Panc1 (cell line): ENCODE data around the gene ZNF462. TPM values are rescaled to one million over a fixed set of nuclear protein-coding genes. Genes with fewer than 3 reads are reported as not detected.

Source experiments
- ATAC-seq: fragments of 200-7000 bp; cut with Tn5 transposase; 2 replicates; pipeline ENCODE4 v1.9.1; 2020; ENCODE audit warnings: mild to moderate bottlenecking, moderate library complexity
- BruUV-seq: library from RNA; stranded (reverse); fragments of 400-500 nt; replicated peaks from 2 replicates; lab custom pipeline; 2021; lab: Mats Ljungman, UMichigan
- CTCF ChIA-PET: fragments of 300-600 bp; sonication (Branson Sonifier 250); formaldehyde crosslinking; loops from one replicate; lab custom pipeline; 2022; ENCODE audit warnings: antibody characterized with exemption; lab: Charles Lee
- POLR2A ChIA-PET: fragments of 300-600 bp; sonication (Branson Sonifier 250); formaldehyde crosslinking; loops from one replicate; lab custom pipeline; 2022; ENCODE audit warnings: antibody characterized with exemption; lab: Charles Lee
- DNase-seq: peaks from one replicate; pipeline ENCODE4 v3.0.0-alpha.2; 2010; ENCODE audit warnings: low read depth, low spot score
- H3K27ac ChIP-seq: 2 replicates; pipeline ENCODE4 v1.5.1; 2011; ENCODE audit warnings: mild to moderate bottlenecking, low read length, inconsistent platforms
- H3K27me3 ChIP-seq: fragments of 200-500 bp; sonication (Bioruptor generic); 2 replicates; pipeline ENCODE4 v1.6.0; 2014; ENCODE audit warnings: low read length, inconsistent platforms; ENCODE audit not compliant: control insufficient read depth, insufficient read depth
- H3K36me3 ChIP-seq: fragments of 200-500 bp; sonication (Bioruptor generic); 2 replicates; pipeline ENCODE4 v1.5.1; 2014; ENCODE audit warnings: inconsistent platforms, mild to moderate bottlenecking, low read length, moderate library complexity; ENCODE audit not compliant: control insufficient read depth, insufficient read depth
- H3K4me1 ChIP-seq: 2 replicates; pipeline ENCODE4 v1.5.1; 2011; ENCODE audit warnings: inconsistent platforms, mild to moderate bottlenecking, low read length, moderate library complexity; ENCODE audit not compliant: control insufficient read depth, insufficient read depth
- H3K4me3 ChIP-seq, 2 experiments: 2 replicates each; pipeline ENCODE4 v1.5.1; 2011 to 2012; ENCODE audit warnings: low read depth in 2 of 2, low read length in 2 of 2, mild to moderate bottlenecking in 2 of 2, inconsistent platforms in 1 of 2, moderate library complexity in 1 of 2
- H3K9me3 ChIP-seq: fragments of 200-500 bp; sonication (Bioruptor generic); 2 replicates; pipeline ENCODE4 v1.5.1; 2014; ENCODE audit warnings: low read depth, mild to moderate bottlenecking, inconsistent platforms, low read length, moderate library complexity; ENCODE audit not compliant: control insufficient read depth, insufficient read depth
- POLR2AphosphoS5 ChIP-seq: IDR thresholded peaks from 2 replicates; pipeline ENCODE4 v1.6.1; 2012; ENCODE audit warnings: mild to moderate bottlenecking, low read depth, low read length, moderate library complexity
- SIN3A ChIP-seq: IDR thresholded peaks from 2 replicates; pipeline ENCODE4 v1.6.1; 2012; ENCODE audit warnings: low read depth, mild to moderate bottlenecking, low read length, moderate library complexity, borderline replicate concordance; ENCODE audit not compliant: insufficient read depth
- TCF7L2 ChIP-seq: IDR thresholded peaks from 2 replicates; pipeline ENCODE4 v1.6.1; 2011; ENCODE audit warnings: mild to moderate bottlenecking, low read depth, low read length, inconsistent platforms
- in situ Hi-C: cut with HindIII; loops from 2 replicates; pipeline ENCODE4 v1.10.0; 2016; ENCODE audit warnings: low sequenced_read_pairs, low pct_unique_long_range_greater_than_20kb
- intact Hi-C: fragments of 100-400 bp; cut with micrococcal nuclease; formaldehyde crosslinking; loops from one replicate; pipeline ENCODE4 v1.10.0; 2022; ENCODE audit not compliant: unreplicated experiment
- total RNA-seq: library from RNA; stranded (reverse); gene quantifications from one replicate; pipeline ENCODE4 v1.2.1, GENCODE V29; 2021; ENCODE audit not compliant: unreplicated experiment
- TF ChIP-seq, protein P1 (sequence below), 2 experiments: IDR thresholded peaks; 2 replicates each; pipeline ENCODE4 v1.6.1; 2011 to 2012; ENCODE audit warnings: low read depth in 2 of 2, control low read depth in 1 of 2, low read length in 1 of 2, mild to moderate bottlenecking in 1 of 2, moderate library complexity in 1 of 2; ENCODE audit not compliant: insufficient read depth in 1 of 2
- TF ChIP-seq, protein P2 (sequence below): fragments of 450-650 bp; IDR thresholded peaks from 2 replicates; pipeline ENCODE4 v1.5.1; 2017; ENCODE audit warnings: mild to moderate bottlenecking

Gene ZNF462
- total RNA-seq, 1 experiment from 2014 or later = 34.8 TPM

DNA sequence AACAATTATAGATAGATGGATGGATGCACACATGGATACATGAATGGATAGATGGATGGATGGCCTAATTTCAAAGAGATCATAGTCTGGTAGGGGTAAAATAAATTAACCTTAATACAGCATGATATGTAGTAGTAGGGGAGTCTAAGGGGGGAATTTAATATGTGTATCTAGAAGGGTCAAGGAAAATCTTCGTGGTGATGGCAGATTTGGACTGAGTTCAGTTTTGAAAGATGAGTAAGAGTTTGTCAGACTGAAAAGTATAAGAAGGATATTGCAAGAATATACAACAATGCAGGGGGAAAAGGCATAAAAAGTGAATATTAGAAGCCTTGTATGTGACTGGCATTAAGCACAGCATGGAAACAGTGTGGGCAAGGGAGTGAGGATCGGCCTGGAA, 98.7 kb downstream of the ZNF462 start:
- Histone ChIP-seq H3K36me3 (no peaks in the 10 kb centered on the region; the same call in 1 of the 2 replicates), H3K27ac (no peak overlapping the region), H3K9me3 (no peaks in the 10 kb centered on the region), H3K4me3 (no peak overlapping the region), H3K27me3 (no peaks in the 10 kb centered on the region), H3K4me1 (no peaks in the 10 kb centered on the region)
- no peak for DNase-seq
- ChIA-PET POLR2A (no interaction called here), CTCF (no interaction called here)
- intact Hi-C loops = no loop called here
- no TSS peak for BruUV-seq
- in situ Hi-C loops = no loop called here
- ATAC-seq = no peak
- TF ChIP-seq, protein P1, sequence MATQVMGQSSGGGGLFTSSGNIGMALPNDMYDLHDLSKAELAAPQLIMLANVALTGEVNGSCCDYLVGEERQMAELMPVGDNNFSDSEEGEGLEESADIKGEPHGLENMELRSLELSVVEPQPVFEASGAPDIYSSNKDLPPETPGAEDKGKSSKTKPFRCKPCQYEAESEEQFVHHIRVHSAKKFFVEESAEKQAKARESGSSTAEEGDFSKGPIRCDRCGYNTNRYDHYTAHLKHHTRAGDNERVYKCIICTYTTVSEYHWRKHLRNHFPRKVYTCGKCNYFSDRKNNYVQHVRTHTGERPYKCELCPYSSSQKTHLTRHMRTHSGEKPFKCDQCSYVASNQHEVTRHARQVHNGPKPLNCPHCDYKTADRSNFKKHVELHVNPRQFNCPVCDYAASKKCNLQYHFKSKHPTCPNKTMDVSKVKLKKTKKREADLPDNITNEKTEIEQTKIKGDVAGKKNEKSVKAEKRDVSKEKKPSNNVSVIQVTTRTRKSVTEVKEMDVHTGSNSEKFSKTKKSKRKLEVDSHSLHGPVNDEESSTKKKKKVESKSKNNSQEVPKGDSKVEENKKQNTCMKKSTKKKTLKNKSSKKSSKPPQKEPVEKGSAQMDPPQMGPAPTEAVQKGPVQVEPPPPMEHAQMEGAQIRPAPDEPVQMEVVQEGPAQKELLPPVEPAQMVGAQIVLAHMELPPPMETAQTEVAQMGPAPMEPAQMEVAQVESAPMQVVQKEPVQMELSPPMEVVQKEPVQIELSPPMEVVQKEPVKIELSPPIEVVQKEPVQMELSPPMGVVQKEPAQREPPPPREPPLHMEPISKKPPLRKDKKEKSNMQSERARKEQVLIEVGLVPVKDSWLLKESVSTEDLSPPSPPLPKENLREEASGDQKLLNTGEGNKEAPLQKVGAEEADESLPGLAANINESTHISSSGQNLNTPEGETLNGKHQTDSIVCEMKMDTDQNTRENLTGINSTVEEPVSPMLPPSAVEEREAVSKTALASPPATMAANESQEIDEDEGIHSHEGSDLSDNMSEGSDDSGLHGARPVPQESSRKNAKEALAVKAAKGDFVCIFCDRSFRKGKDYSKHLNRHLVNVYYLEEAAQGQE (IDR thresholded peaks at IDR 0.05; ENCODE audit: insufficient read depth in 1 of 2, low read depth in 2 of 2, low read length in 1 of 2) = no peak
- TF ChIP-seq POLR2AphosphoS5 = no peak
- TF ChIP-seq SIN3A = no peak
- no peak for TF ChIP-seq TCF7L2
- TF ChIP-seq, protein P2, sequence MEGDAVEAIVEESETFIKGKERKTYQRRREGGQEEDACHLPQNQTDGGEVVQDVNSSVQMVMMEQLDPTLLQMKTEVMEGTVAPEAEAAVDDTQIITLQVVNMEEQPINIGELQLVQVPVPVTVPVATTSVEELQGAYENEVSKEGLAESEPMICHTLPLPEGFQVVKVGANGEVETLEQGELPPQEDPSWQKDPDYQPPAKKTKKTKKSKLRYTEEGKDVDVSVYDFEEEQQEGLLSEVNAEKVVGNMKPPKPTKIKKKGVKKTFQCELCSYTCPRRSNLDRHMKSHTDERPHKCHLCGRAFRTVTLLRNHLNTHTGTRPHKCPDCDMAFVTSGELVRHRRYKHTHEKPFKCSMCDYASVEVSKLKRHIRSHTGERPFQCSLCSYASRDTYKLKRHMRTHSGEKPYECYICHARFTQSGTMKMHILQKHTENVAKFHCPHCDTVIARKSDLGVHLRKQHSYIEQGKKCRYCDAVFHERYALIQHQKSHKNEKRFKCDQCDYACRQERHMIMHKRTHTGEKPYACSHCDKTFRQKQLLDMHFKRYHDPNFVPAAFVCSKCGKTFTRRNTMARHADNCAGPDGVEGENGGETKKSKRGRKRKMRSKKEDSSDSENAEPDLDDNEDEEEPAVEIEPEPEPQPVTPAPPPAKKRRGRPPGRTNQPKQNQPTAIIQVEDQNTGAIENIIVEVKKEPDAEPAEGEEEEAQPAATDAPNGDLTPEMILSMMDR = no peak

DNA sequence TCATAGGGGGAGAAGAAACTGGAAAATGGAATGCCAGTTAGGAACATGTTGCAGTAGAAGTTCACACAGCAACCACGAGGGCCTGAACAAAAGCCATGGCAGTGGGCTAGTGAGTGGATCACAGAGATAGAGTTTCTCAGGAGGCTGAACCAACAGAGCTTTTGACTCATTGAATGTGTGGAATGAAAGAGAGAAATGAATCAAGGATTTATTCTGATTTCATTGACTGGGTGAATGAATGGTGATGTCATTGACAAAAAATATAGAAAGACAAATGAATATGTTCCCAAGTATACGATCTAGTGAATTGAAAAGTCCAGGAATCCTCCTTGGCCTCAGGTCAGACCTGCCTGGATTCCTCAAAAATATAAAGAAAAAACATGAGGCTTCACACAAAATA, 99.2 kb downstream of the ZNF462 start:
- CTCF ChIA-PET = no interaction called here
- no peak overlapping the region for H3K27ac ChIP-seq
- no peak for ATAC-seq

More for the DNA sequence above, 99.2 kb downstream of the ZNF462 start:
- no peaks in the 10 kb centered on the region; the same call in 1 of the 2 replicates for H3K36me3 ChIP-seq
- intact Hi-C loops (no loop called here), in situ Hi-C loops (no loop called here)
- no TSS peak for BruUV-seq
- DNase-seq = no peak
- TF ChIP-seq POLR2AphosphoS5 = no peak
- TF ChIP-seq, protein P1 (IDR thresholded peaks at IDR 0.05; ENCODE audit: insufficient read depth in 1 of 2, low read depth in 2 of 2, low read length in 1 of 2) = no peak
- TF ChIP-seq, protein P2 = no peak
- no peak for TF ChIP-seq SIN3A
- no peak for TF ChIP-seq TCF7L2
- no peaks in the 10 kb centered on the region for H3K9me3 ChIP-seq
- POLR2A ChIA-PET = no interaction called here
- H3K4me1 ChIP-seq = no peaks in the 10 kb centered on the region
- H3K27me3 ChIP-seq = no peaks in the 10 kb centered on the region
- H3K4me3 ChIP-seq = no peak overlapping the region
